ENCODE data around the gene CNTROB.

DNA sequence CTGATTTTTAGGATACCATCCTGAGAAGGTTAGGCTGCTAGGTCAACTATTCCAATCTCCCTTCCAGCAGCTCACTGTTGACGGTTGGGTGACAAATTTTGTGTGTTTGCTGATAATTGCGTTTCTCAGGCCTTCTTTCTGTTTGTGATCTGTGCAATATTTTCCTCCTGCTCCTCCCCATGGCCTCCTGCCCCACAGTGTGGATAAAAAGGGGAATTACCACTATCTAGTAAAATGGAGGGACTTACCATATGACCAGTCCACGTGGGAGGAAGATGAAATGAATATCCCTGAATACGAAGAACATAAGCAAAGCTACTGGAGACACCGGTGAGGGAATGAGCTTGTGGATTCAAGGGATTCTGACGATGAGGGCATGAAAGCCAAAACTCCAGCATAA, 34.2 kb upstream of the CNTROB start:
- TF ChIP-seq, protein P1, sequence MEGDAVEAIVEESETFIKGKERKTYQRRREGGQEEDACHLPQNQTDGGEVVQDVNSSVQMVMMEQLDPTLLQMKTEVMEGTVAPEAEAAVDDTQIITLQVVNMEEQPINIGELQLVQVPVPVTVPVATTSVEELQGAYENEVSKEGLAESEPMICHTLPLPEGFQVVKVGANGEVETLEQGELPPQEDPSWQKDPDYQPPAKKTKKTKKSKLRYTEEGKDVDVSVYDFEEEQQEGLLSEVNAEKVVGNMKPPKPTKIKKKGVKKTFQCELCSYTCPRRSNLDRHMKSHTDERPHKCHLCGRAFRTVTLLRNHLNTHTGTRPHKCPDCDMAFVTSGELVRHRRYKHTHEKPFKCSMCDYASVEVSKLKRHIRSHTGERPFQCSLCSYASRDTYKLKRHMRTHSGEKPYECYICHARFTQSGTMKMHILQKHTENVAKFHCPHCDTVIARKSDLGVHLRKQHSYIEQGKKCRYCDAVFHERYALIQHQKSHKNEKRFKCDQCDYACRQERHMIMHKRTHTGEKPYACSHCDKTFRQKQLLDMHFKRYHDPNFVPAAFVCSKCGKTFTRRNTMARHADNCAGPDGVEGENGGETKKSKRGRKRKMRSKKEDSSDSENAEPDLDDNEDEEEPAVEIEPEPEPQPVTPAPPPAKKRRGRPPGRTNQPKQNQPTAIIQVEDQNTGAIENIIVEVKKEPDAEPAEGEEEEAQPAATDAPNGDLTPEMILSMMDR (IDR thresholded peaks at IDR 0.05): peak in 1 of 3 donors; percentile 28
- TF ChIP-seq POLR2A (IDR thresholded peaks at IDR 0.05): no peak
